Smooth muscle cell (in vitro differentiated cells): ENCODE results near the gene MAP1S. TPM values are rescaled to one million over a fixed set of nuclear protein-coding genes. Genes with fewer than 3 reads are reported as not detected.

Experiments
- DNase-seq: peaks from one replicate; lab custom pipeline; 2025; ENCODE audit not compliant: unreplicated experiment; lab: John Stamatoyannopoulos, UW
- H2AFZ ChIP-seq: fragments of 200-600 bp; sonication (generic); 2 replicates; pipeline ENCODE4 v1.6.0; 2016; ENCODE audit warnings: antibody characterized with exemption, low read depth, mild to moderate bottlenecking
- H3F3A ChIP-seq: fragments of 200-600 bp; sonication (generic); 2 replicates; pipeline ENCODE4 v1.6.0; 2017; ENCODE audit warnings: antibody characterized with exemption, low read depth
- H3K27ac ChIP-seq: fragments of 200-600 bp; sonication (generic); 2 replicates; pipeline ENCODE4 v1.5.1; 2016; ENCODE audit warnings: low read depth, mild to moderate bottlenecking
- H3K27me3 ChIP-seq: fragments of 200-600 bp; sonication (generic); 2 replicates; pipeline ENCODE4 v1.6.1; 2016; ENCODE audit warnings: low read depth, mild to moderate bottlenecking
- H3K36me3 ChIP-seq: fragments of 200-600 bp; sonication (generic); 2 replicates; pipeline ENCODE4 v1.5.1; 2016; ENCODE audit warnings: low read depth
- H3K4me1 ChIP-seq: fragments of 200-600 bp; sonication (generic); 2 replicates; pipeline ENCODE4 v1.5.1; 2016; ENCODE audit warnings: low read depth
- H3K4me2 ChIP-seq: fragments of 200-600 bp; sonication (generic); 2 replicates; pipeline ENCODE4 v1.6.0; 2016; ENCODE audit warnings: mild to moderate bottlenecking
- H3K4me3 ChIP-seq: fragments of 200-600 bp; sonication (generic); 2 replicates; pipeline ENCODE4 v1.5.1; 2016; ENCODE audit warnings: mild to moderate bottlenecking
- H3K79me2 ChIP-seq: fragments of 200-600 bp; sonication (generic); 2 replicates; pipeline ENCODE4 v1.6.0; 2016; ENCODE audit warnings: low read depth, mild to moderate bottlenecking
- H3K9ac ChIP-seq: fragments of 200-600 bp; sonication (generic); 2 replicates; pipeline ENCODE4 v1.6.0; 2016; ENCODE audit warnings: low read depth
- H3K9me3 ChIP-seq: fragments of 200-600 bp; sonication (generic); replicated peaks from 2 replicates; pipeline ENCODE4 v1.5.1; 2016; ENCODE audit warnings: low read depth
- H4K20me1 ChIP-seq: fragments of 200-600 bp; sonication (generic); 2 replicates; pipeline ENCODE4 v1.6.0; 2016; ENCODE audit warnings: low read depth
- WGBS: methylation state at CpG from one replicate; pipeline ENCODE4 v1.1.7; 2016; ENCODE audit warnings: low lambda C conversion rate; 5-methylcytosine and 5-hydroxymethylcytosine counted together
- polyA plus RNA-seq: library from polyadenylated mRNA; unstranded; fragments of >200 nt; fragmentation: Nextera tagmentation; extraction: Ambion mirVana; gene quantifications from 2 replicates; pipeline ENCODE4 v1.2.1, GENCODE V29; 2016
- total RNA-seq: library from RNA; depleted of rRNA; stranded (reverse); fragments of >200 nt; gene quantifications from 2 replicates; pipeline ENCODE4 v1.2.3, GENCODE V29; 2014
- TF ChIP-seq, protein P1 (sequence below): fragments of 200-600 bp; sonication (generic); IDR thresholded peaks from 2 replicates; pipeline ENCODE4 v1.5.1; 2017; ENCODE audit warnings: borderline replicate concordance, mild to moderate bottlenecking, antibody characterized with exemption; ENCODE audit not compliant: insufficient read depth, poor library complexity, severe bottlenecking

Gene MAP1S
- total and polyA plus RNA-seq, 2 experiments from 2014 or later, result 10.2 to 62.1 TPM

DNA sequence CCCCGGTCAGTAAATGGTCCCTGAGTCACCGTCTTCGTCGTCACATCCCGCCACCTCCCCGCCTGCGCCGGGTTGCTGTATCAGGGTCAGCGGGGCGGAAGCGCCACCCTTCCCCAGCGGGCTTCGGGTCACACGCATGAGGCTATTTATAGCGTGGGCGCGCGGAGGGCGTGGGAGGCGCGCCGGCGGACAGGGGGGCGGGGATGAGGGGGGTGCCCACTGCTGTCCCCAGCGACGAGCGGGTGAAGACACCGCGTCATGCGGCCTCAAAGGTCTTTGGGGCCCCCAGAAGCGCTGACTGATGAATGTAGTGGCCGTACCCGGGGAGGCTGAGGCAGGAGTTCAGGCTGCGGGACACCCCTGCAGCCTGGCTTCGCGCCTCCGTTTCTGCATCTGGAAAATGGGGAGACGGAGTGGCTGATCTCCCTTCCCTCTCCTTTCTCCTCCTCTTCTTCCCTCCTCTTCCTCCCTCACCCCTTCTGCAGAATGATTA is 39.0 kb upstream of the MAP1S start:
- Histone ChIP-seq H3K36me3 (no peaks in the 10 kb centered on the region), H3K79me2 (no peaks in the 10 kb centered on the region), H3K27me3 (no peaks in the 10 kb centered on the region), H3K9ac (no peak overlapping the region), H3K4me2 (peak overlapping the region; percentile 84), H2AFZ (no peak overlapping the region), H3F3A (no peaks in the 10 kb centered on the region), H3K9me3 (no peaks in the 10 kb centered on the region), H3K27ac (no peak overlapping the region), H3K4me3 (peak overlapping the region; percentile 38), H3K4me1 (peaks cover 12% of the 10 kb centered on the region), H4K20me1 (no peaks in the 10 kb centered on the region)
- TF ChIP-seq, protein P1, sequence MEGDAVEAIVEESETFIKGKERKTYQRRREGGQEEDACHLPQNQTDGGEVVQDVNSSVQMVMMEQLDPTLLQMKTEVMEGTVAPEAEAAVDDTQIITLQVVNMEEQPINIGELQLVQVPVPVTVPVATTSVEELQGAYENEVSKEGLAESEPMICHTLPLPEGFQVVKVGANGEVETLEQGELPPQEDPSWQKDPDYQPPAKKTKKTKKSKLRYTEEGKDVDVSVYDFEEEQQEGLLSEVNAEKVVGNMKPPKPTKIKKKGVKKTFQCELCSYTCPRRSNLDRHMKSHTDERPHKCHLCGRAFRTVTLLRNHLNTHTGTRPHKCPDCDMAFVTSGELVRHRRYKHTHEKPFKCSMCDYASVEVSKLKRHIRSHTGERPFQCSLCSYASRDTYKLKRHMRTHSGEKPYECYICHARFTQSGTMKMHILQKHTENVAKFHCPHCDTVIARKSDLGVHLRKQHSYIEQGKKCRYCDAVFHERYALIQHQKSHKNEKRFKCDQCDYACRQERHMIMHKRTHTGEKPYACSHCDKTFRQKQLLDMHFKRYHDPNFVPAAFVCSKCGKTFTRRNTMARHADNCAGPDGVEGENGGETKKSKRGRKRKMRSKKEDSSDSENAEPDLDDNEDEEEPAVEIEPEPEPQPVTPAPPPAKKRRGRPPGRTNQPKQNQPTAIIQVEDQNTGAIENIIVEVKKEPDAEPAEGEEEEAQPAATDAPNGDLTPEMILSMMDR, result no peak
- DNase-seq, result peak; percentile 53
- WGBS, result 15% methylated on average over 17 of the region's 38 CpGs

DNA sequence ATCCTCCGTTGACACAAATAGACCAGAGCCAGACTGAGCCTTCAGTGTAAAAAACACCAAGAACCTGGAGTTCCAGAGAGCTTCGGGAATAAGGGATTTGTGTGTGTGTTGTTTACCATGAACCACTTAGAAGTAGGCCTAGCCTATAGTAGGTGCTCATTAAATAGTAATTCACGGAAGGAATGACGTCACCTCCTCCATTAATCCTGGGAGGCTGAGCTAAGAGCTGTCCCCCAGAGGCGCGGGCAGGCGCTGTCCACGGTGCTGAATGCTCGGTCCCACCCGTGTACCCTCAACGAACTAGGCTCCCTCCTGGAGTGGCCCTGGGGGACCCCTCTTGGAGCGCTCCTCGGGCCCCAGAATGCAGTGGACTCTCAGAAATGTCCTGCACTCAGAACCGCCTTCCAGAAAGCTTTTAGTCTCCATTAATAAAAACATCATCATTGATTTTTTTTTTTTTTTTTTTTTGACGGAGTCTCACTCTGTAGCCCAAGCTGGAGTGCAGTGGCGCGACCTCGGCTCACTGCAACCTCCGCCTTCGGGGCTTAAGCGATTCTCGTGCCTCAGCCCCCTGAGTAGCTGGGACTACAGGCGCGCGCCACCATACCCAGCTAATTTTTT is 37.7 kb upstream of the MAP1S start:
- no peak overlapping the region for H3K4me2 ChIP-seq
- peaks cover 12% of the 10 kb centered on the region for H3K4me1 ChIP-seq
- no peaks in the 10 kb centered on the region for H3F3A ChIP-seq
- peaks cover 7% of the 10 kb centered on the region for H3K27me3 ChIP-seq
- H3K4me3 ChIP-seq, result no peak overlapping the region
- H2AFZ ChIP-seq, result no peak overlapping the region
- no peaks in the 10 kb centered on the region for H3K36me3 ChIP-seq
- no peaks in the 10 kb centered on the region for H3K9me3 ChIP-seq
- no peaks in the 10 kb centered on the region for H4K20me1 ChIP-seq
- 51% methylated on average over 25 of the region's 25 CpGs for WGBS
- TF ChIP-seq, protein P1, result no peak
- no peak overlapping the region for H3K9ac ChIP-seq
- no peak overlapping the region for H3K27ac ChIP-seq
- DNase-seq, result peak; percentile 35
- H3K79me2 ChIP-seq, result no peaks in the 10 kb centered on the region

DNA sequence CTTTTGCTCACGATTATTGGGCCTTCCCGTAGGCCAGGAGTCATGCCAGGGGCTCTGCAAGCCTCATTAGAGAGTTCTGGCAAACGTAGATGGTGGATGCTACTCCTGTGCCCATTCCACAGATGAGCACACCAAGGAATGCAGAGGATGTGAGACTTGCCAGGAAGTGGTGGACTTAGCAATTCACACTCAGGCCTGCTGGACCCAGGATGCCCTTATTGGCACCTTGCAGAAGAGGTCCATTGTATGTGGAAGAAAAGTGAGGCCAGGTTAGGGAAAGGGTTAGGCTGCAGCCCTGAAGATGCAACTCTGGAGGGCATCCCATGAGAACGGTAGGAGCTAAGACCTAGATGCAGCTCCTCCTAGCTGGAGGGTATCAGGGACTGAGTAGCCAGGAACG is 37.0 kb upstream of the MAP1S start:
- Histone ChIP-seq H3K36me3 (no peaks in the 10 kb centered on the region), H3K79me2 (no peaks in the 10 kb centered on the region), H3K27me3 (peaks cover 13% of the 10 kb centered on the region), H3K27ac (no peak overlapping the region), H3K9me3 (no peaks in the 10 kb centered on the region), H2AFZ (no peak overlapping the region), H3K4me3 (no peak overlapping the region), H3F3A (no peaks in the 10 kb centered on the region), H3K4me1 (peaks cover 16% of the 10 kb centered on the region), H3K4me2 (no peak overlapping the region), H3K9ac (no peak overlapping the region), H4K20me1 (no peaks in the 10 kb centered on the region)
- WGBS, result 78% methylated on average over 5 of the region's 5 CpGs
- no peak for DNase-seq
- TF ChIP-seq, protein P1, result no peak

DNA sequence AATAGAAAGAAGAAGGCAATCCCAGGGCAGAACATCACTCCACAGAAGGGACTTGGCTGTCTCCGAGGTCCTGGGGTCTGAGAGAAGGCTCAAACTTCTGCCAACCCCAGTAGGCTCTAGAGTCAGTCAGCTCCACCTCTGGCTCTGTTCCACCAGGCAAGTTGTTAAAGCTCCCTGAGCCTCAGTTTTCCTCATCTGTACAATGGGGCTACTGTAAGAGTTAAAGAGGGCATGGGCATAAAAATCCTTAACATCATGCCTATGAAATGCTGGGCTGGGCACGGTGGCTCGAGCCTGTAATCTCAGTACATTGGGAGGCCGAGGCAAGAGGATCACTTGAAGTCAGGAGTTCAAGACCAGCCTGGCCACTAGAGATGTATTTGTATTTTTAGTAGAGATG is 36.2 kb upstream of the MAP1S start:
- Histone ChIP-seq H3F3A (no peaks in the 10 kb centered on the region), H4K20me1 (no peaks in the 10 kb centered on the region), H2AFZ (no peak overlapping the region), H3K79me2 (no peaks in the 10 kb centered on the region), H3K9ac (no peak overlapping the region), H3K9me3 (no peaks in the 10 kb centered on the region), H3K27ac (no peak overlapping the region), H3K4me1 (peaks cover 16% of the 10 kb centered on the region), H3K4me3 (no peak overlapping the region), H3K27me3 (peaks cover 21% of the 10 kb centered on the region), H3K36me3 (no peaks in the 10 kb centered on the region), H3K4me2 (no peak overlapping the region)
- no peak for DNase-seq
- TF ChIP-seq, protein P1, result no peak
- WGBS, result 93% methylated on average over 4 of the region's 4 CpGs
